ENCODE results near the gene PEAK1.

- TF ChIP-seq CTCF (conservative IDR thresholded peaks at IDR 0.05; ENCODE audit: low read length) (no peak), EZH2phosphoT487 (IDR thresholded peaks at IDR 0.05; ENCODE audit: borderline replicate concordance, low read depth, low read length) (no peak)
These were observed 6.1 kb downstream of the PEAK1 start for GRCh38 chr15:77413699-77414349.

Measured in OCI-LY7 (cell line).